IMR-90 (cell line): ENCODE results near the gene TACC2. TPM values are rescaled to one million over a fixed set of nuclear protein-coding genes. Genes with fewer than 3 reads are reported as not detected.
A peak's percentile ranks its signal among the peaks of the same experiment; 100 is the strongest.

Experiments used
- ATAC-seq: fragments of 200-7000 bp; cut with Tn5 transposase; 2 replicates; pipeline ENCODE4 v1.9.1; 2020; ENCODE audit warnings: low read depth, mild to moderate bottlenecking, moderate library complexity
- BruUV-seq: library from RNA; stranded (reverse); fragments of 400-500 nt; replicated peaks from 2 replicates; lab custom pipeline; 2021; lab: Mats Ljungman, UMichigan
- CTCF ChIA-PET: fragments of 300-600 bp; formaldehyde crosslinking; extraction: SDS; loops from one replicate; lab custom pipeline; 2021; ENCODE audit warnings: antibody characterized with exemption; lab: Yijun Ruan, JAX
- POLR2A ChIA-PET: fragments of 300-600 bp; sonication (Branson Sonifier 250); formaldehyde crosslinking; loops from one replicate; lab custom pipeline; 2022; ENCODE audit warnings: antibody characterized with exemption; ENCODE audit not compliant: unreplicated experiment; lab: Charles Lee
- DNase-seq: peaks from one replicate; pipeline ENCODE4 v3.0.0; 2013
- H2AFZ ChIP-seq: replicated peaks from 2 replicates; pipeline ENCODE3; 2013; ENCODE audit warnings: low read length, mild to moderate bottlenecking; ENCODE audit not compliant: poor library complexity
- H2AK5ac ChIP-seq: 2 replicates; pipeline ENCODE4 v1.6.1; 2013; ENCODE audit warnings: low read depth, low read length, inconsistent platforms
- H2AK9ac ChIP-seq: replicated peaks from 2 replicates; pipeline ENCODE3; 2013; ENCODE audit warnings: mild to moderate bottlenecking, low read depth, low read length, moderate library complexity; ENCODE audit not compliant: poor library complexity
- H2BK120ac ChIP-seq: 2 replicates; pipeline ENCODE4 v1.6.1; 2013; ENCODE audit warnings: low read depth, low read length, inconsistent platforms
- H2BK15ac ChIP-seq: 3 replicates; pipeline ENCODE4 v1.6.1; 2013; ENCODE audit warnings: low read depth, low read length, inconsistent platforms
- H2BK20ac ChIP-seq: 2 replicates; pipeline ENCODE4 v1.6.1; 2013; ENCODE audit warnings: low read depth, mild to moderate bottlenecking, inconsistent platforms, low read length, moderate library complexity
- H2BK5ac ChIP-seq: 2 replicates; pipeline ENCODE4 v1.6.1; 2013; ENCODE audit warnings: mild to moderate bottlenecking, low read depth, low read length, inconsistent platforms; ENCODE audit not compliant: poor library complexity, severe bottlenecking
- H3K14ac ChIP-seq: replicated peaks from 2 replicates; pipeline ENCODE4 v1.6.1; 2013; ENCODE audit warnings: low read depth, low read length, inconsistent platforms
- H3K18ac ChIP-seq: 2 replicates; pipeline ENCODE4 v1.6.1; 2013; ENCODE audit warnings: low read depth, low read length, control low read depth
- H3K23ac ChIP-seq: 2 replicates; pipeline ENCODE4 v1.6.1; 2013; ENCODE audit warnings: low read depth, low read length, inconsistent platforms
- H3K27ac ChIP-seq: 2 replicates; pipeline ENCODE4 v1.5.1; 2013; ENCODE audit warnings: mild to moderate bottlenecking, control low read depth, low read length; ENCODE audit not compliant: insufficient read depth
- H3K27me3 ChIP-seq: 2 replicates; pipeline ENCODE4 v1.6.1; 2013; ENCODE audit warnings: low read length; ENCODE audit not compliant: control insufficient read depth, insufficient read depth
- H3K36me3 ChIP-seq: 2 replicates; pipeline ENCODE4 v1.6.1; 2013; ENCODE audit warnings: low read length, mixed read lengths; ENCODE audit not compliant: control insufficient read depth, insufficient read depth
- H3K4ac ChIP-seq: 2 replicates; pipeline ENCODE4 v1.6.1; 2013; ENCODE audit warnings: low read depth, low read length, inconsistent platforms
- H3K4me1 ChIP-seq: 2 replicates; pipeline ENCODE4 v1.6.1; 2013; ENCODE audit warnings: low read length, mixed read lengths; ENCODE audit not compliant: control insufficient read depth, insufficient read depth
- H3K4me2 ChIP-seq: 2 replicates; pipeline ENCODE4 v1.6.1; 2013; ENCODE audit warnings: low read depth, mild to moderate bottlenecking, control low read depth, low read length, moderate library complexity
- H3K4me3 ChIP-seq: 2 replicates; pipeline ENCODE4 v1.5.1; 2013; ENCODE audit warnings: low read depth, mild to moderate bottlenecking, control low read depth, low read length, moderate library complexity; ENCODE audit not compliant: insufficient read depth
- H3K56ac ChIP-seq: 2 replicates; pipeline ENCODE4 v1.6.1; 2013; ENCODE audit warnings: low read length, inconsistent platforms; ENCODE audit not compliant: insufficient read depth; ENCODE audit errors: extremely low read depth
- H3K79me1 ChIP-seq, 2 experiments: 2 replicates each; pipeline ENCODE4 v1.6.1; 2013; ENCODE audit warnings: low read length in 2 of 2, inconsistent platforms in 1 of 2, low read depth in 1 of 2
- H3K9ac ChIP-seq: 2 replicates; pipeline ENCODE4 v1.6.1; 2013; ENCODE audit warnings: low read depth, low read length, control low read depth
- H3K9me1 ChIP-seq: 2 replicates; pipeline ENCODE4 v1.6.1; 2013; ENCODE audit warnings: low read length, inconsistent platforms; ENCODE audit not compliant: insufficient read depth
- H3K9me3 ChIP-seq: 2 replicates; pipeline ENCODE4 v1.6.1; 2013; ENCODE audit warnings: low read length; ENCODE audit not compliant: control insufficient read depth, insufficient read depth
- H4K20me1 ChIP-seq: 2 replicates; pipeline ENCODE4 v1.6.1; 2013; ENCODE audit warnings: low read length, inconsistent platforms; ENCODE audit not compliant: insufficient read depth
- H4K5ac ChIP-seq: 2 replicates; pipeline ENCODE4 v1.6.1; 2013; ENCODE audit warnings: mild to moderate bottlenecking, low read depth, low read length, control low read depth
- H4K8ac ChIP-seq, 2 experiments: 2 replicates each; pipeline ENCODE4 v1.6.1; 2013; ENCODE audit warnings: low read depth in 2 of 2, low read length in 2 of 2, control low read depth in 1 of 2, inconsistent platforms in 1 of 2
- H4K91ac ChIP-seq: 2 replicates; pipeline ENCODE4 v1.6.1; 2013; ENCODE audit warnings: low read depth, low read length, inconsistent platforms; ENCODE audit not compliant: insufficient read depth
- BHLHE40 ChIP-seq: fragments of 150-350 bp; IDR thresholded peaks from 2 replicates; pipeline ENCODE4 v1.6.1; 2016; ENCODE audit warnings: mild to moderate bottlenecking, low read depth, low read length
- CEBPB ChIP-seq: IDR thresholded peaks from 2 replicates; pipeline ENCODE4 v1.6.1; 2012; ENCODE audit warnings: low read depth, low read length, improper control_type of control experiment
- CHD1 ChIP-seq: IDR thresholded peaks from 2 replicates; pipeline ENCODE4 v1.6.1; 2012; ENCODE audit warnings: low read depth, low read length, improper control_type of control experiment
- ELK1 ChIP-seq: fragments of 150-350 bp; IDR thresholded peaks from 2 replicates; pipeline ENCODE4 v1.6.1; 2016; ENCODE audit warnings: low read depth, mild to moderate bottlenecking, low read length, moderate library complexity, borderline replicate concordance
- FOS ChIP-seq: fragments of 150-350 bp; IDR thresholded peaks from 2 replicates; pipeline ENCODE4 v1.6.1; 2016; ENCODE audit warnings: low read depth, low read length
- MAFK ChIP-seq: IDR thresholded peaks from 2 replicates; pipeline ENCODE4 v1.6.1; 2012; ENCODE audit warnings: low read depth, low read length, improper control_type of control experiment
- MAZ ChIP-seq: IDR thresholded peaks from 2 replicates; pipeline ENCODE4 v1.6.1; 2012; ENCODE audit warnings: low read depth, mild to moderate bottlenecking, low read length, improper control_type of control experiment, moderate library complexity, borderline replicate concordance
- MXI1 ChIP-seq: IDR thresholded peaks from 2 replicates; pipeline ENCODE4 v1.6.1; 2012; ENCODE audit warnings: low read depth, mild to moderate bottlenecking, low read length, moderate library complexity, borderline replicate concordance
- NFE2L2 ChIP-seq: fragments of 150-350 bp; IDR thresholded peaks from 2 replicates; pipeline ENCODE4 v1.6.1; 2016; ENCODE audit warnings: low read depth, mild to moderate bottlenecking, low read length
- POLR2A ChIP-seq: IDR thresholded peaks from 2 replicates; pipeline ENCODE4 v1.6.1; 2012; ENCODE audit warnings: mild to moderate bottlenecking, low read depth, low read length
- RCOR1 ChIP-seq: IDR thresholded peaks from 2 replicates; pipeline ENCODE4 v1.6.1; 2012; ENCODE audit warnings: mild to moderate bottlenecking, low read length, improper control_type of control experiment; ENCODE audit not compliant: insufficient replicate concordance
- SMC3 ChIP-seq: fragments of 150-350 bp; IDR thresholded peaks from 2 replicates; pipeline ENCODE4 v1.6.1; 2016; ENCODE audit warnings: low read depth, mild to moderate bottlenecking, antibody characterized with exemption, low read length, moderate library complexity
- USF2 ChIP-seq: fragments of 150-350 bp; IDR thresholded peaks from 2 replicates; pipeline ENCODE4 v1.6.1; 2017; ENCODE audit warnings: mild to moderate bottlenecking, antibody characterized with exemption, low read length, low read depth
- WGBS, 2 experiments: methylation state at CpG; one replicate each; pipeline versions ENCODE4 v1.1.5 to v1.1.7; 2013; ENCODE audit warnings: missing lambda C conversion rate in 2 of 2; ENCODE audit not compliant: insufficient read length in 1 of 2; ENCODE audit errors: extremely low coverage in 2 of 2; 5-methylcytosine and 5-hydroxymethylcytosine counted together
- dilution Hi-C: fragments of 300-500 bp; cut with HindIII; formaldehyde crosslinking; loops from one replicate; pipeline ENCODE4 v1.14.3; 2018; ENCODE audit warnings: low sequenced_read_pairs; ENCODE audit not compliant: unreplicated experiment
- in situ Hi-C: fragments of 300-500 bp; cut with MboI; formaldehyde crosslinking; loops from 3 replicates; pipeline ENCODE4 v1.14.3; 2019; ENCODE audit warnings: low sequenced_read_pairs, inconsistent platforms, mixed read lengths
- intact Hi-C: fragments of 100-400 bp; cut with micrococcal nuclease; formaldehyde crosslinking; loops from 2 replicates; pipeline ENCODE4 v1.10.0; 2022
- polyA plus RNA-seq, 3 experiments: library from polyadenylated mRNA; depleted of rRNA; stranded (reverse); fragments of >200 nt; gene quantifications; 2 replicates each; pipeline ENCODE4 v1.2.3, GENCODE V29; 2012; ENCODE audit warnings: low replicate concordance in 1 of 3
- total RNA-seq: library from RNA; depleted of rRNA; stranded (reverse); fragments of >200 nt; gene quantifications from 2 replicates; pipeline ENCODE4 v1.2.3, GENCODE V29; 2012

The TACC2 gene
- total and polyA plus RNA-seq, 2 of the 4 experiments (the other 2 are of a cell fraction): 2.9 to 15.4 TPM

GRCh38 chr10:122140941-122141623 lies 152.1 kb downstream of the TACC2 start:
- WGBS, 2 experiments: 8% methylated on average over 4 of the region's 10 CpGs; no CpG with 5 or more reads in 1 of the 2 experiments
- in situ Hi-C loops: loop anchor here (25.0 kb wide), 1 partner anchor 1021 kb away; the partner anchor contains the start of gene BUB3
- TF ChIP-seq NFE2L2 (peak; percentile 72), POLR2A (no peak; the same call in 1 of the 2 replicates), CHD1 (no peak), RCOR1 (peak; percentile 53), CEBPB (peak; percentile 25; the same call in 1 of the 2 replicates), BHLHE40 (peak; percentile 39; the same call in 1 of the 2 replicates), MXI1 (peak; percentile 79; the same call in 1 of the 2 replicates), MAZ (peak; percentile 57), FOS (peak; percentile 93), MAFK (no peak), ELK1 (no peak), USF2 (no peak), SMC3 (no peak)

More at GRCh38 chr10:122140941-122141623, 152.1 kb downstream of the TACC2 start:
- peaks cover 23% of the 10 kb centered on the region for H4K20me1 ChIP-seq
- H3K27ac ChIP-seq: peak overlapping the region; percentile 18; the same call in 1 of the 2 replicates
- peak overlapping the region; percentile 87 for H2BK120ac ChIP-seq
- intact Hi-C loops: loop anchor here (2.0 to 5.0 kb wide), 3 partner anchors 28 to 296 kb away; no protein-coding TSS in a partner anchor
- BruUV-seq: no TSS peak
- no peak overlapping the region for H3K9ac ChIP-seq
- peak overlapping the region; percentile 79 for H2AK5ac ChIP-seq
- H2BK20ac ChIP-seq: peak overlapping the region; percentile 86
- no peaks in the 10 kb centered on the region for H3K36me3 ChIP-seq
- peak; percentile 81 for ATAC-seq
- peak overlapping the region; percentile 77 for H2AK9ac ChIP-seq
- peaks cover 25% of the 10 kb centered on the region for H3K4me1 ChIP-seq
- H4K5ac ChIP-seq: no peak overlapping the region
- DNase-seq: peak; percentile 94
- H3K56ac ChIP-seq: 0 out of 2 replicates have a peak overlapping the region, but pooled peaks have one; percentile 24
- H2BK15ac ChIP-seq: peak overlapping the region; percentile 47; the same call in 2 of the 3 replicates
- peak overlapping the region; percentile 48; the same call in 1 of the 2 replicates for H4K91ac ChIP-seq
- peak overlapping the region; percentile 0; the same call in 1 of the 2 replicates for H3K18ac ChIP-seq
- peak overlapping the region; percentile 14; the same call in 1 of the 2 replicates for H3K23ac ChIP-seq
- peak overlapping the region; percentile 57 to 64 for H4K8ac ChIP-seq
- H3K4ac ChIP-seq: peak overlapping the region; percentile 80
- ChIA-PET CTCF (interaction anchor here (0.6 to 2.4 kb wide), 4 partner anchors 89 to 158 kb away, joined by 3 to 8 read pairs (median 5); no protein-coding TSS in a partner anchor), POLR2A (no interaction called here)
- dilution Hi-C loops: no loop called here
- H3K27me3 ChIP-seq: no peaks in the 10 kb centered on the region
- H3K9me3 ChIP-seq: no peaks in the 10 kb centered on the region
- H3K4me2 ChIP-seq: peak overlapping the region; percentile 21
- H3K79me1 ChIP-seq: peaks cover 6 to 67% of the 10 kb centered on the region in 2 experiments; a peak in 3 of 4 replicates
- H2BK5ac ChIP-seq: peak overlapping the region; percentile 53
- no peak overlapping the region for H3K4me3 ChIP-seq
- peak overlapping the region; percentile 52 for H2AFZ ChIP-seq
- peak overlapping the region; percentile 39 for H3K14ac ChIP-seq
- H3K9me1 ChIP-seq: peaks cover 25% of the 10 kb centered on the region
